ENCODE measurements around the gene USH1G.

Gene USH1G

GRCh38 chr17:74953134-74953687 is 30.2 kb upstream of the USH1G start:
- no peak for FAIRE-seq

GRCh38 chr17:74952431-74953133 is 29.5 kb upstream of the USH1G start:
- FAIRE-seq = no peak

DNA sequence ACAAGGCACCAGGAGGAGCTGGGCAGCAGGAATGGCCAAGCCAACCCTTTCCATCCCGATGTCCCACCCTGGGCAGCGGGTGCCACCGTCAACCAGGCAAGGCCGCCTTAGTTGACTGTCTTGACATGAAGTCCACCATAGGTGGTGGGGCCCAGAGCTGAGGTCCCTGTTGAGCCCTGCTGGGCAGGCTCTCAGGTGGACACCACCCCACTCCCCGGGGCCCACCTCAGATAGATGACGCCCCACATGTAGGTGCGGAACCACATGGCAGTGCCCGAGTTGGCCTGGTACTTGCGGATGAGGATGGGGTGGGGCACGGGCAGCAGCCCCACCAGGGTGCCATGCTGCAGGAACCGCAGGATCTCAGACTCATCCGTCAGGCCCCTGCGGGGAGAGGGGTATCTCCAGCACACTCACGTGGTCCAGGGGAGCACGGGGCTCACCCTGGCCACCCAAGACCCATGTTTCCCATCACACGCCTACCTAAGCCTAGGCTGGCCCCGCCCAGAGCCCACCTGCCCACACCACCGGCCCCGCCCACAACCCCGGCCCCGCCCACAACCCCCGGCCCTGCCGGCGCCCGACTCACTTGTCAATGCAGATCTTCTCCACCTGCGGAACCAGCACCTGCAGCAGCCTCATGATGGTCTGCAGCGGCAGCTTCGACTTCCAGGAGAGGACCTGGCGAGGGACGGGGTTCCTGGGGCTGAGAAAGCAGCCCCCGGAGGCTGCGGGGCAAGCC is 28.8 kb upstream of the USH1G start:
- FAIRE-seq = no peak

- FAIRE-seq = no peak
Observed at GRCh38 chr17:74951065-74951464, 28.0 kb upstream of the USH1G start.

- no peak for FAIRE-seq
Observed at GRCh38 chr17:74950207-74950606, 27.2 kb upstream of the USH1G start.

DNA sequence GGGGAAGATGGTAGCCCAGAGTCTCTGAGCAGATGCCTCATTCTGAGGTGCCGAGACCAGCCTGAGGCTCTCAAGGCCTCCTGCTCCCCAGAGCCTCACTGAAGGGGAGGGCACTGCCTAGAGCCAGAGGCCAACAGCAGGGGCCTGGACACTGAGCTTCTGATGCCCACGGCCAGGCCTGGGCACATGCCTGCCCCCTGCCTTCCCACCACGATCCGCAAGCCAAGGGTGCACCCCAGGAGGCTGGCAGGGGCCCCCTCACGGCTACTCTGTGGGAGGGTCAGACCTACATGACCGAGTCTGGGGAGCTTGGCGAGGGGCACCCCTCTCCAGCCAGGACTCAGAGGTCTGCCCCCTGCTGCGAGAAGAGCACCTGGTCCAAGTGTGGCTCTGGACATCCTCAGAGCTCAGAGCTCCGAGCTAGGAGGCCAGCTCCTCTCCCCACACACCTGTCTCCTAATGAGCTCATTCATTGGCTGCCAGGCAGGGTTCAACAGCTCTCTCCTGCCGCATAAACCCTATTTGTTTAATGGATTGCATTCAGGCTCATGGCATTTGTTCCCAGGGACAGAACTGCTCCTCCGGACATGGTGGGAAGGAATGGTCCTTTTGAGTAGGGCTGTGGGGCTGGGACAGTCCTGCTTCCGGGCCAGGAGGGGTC is 26.5 kb upstream of the USH1G start:
- FAIRE-seq = no peak

GRCh38 chr17:74947041-74947754 is 24.1 kb upstream of the USH1G start:
- FAIRE-seq = no peak

GRCh38 chr17:74946641-74947040 is 23.6 kb upstream of the USH1G start:
- no peak for FAIRE-seq

GRCh38 chr17:74945543-74945942 is 22.5 kb upstream of the USH1G start:
- FAIRE-seq = no peak

DNA sequence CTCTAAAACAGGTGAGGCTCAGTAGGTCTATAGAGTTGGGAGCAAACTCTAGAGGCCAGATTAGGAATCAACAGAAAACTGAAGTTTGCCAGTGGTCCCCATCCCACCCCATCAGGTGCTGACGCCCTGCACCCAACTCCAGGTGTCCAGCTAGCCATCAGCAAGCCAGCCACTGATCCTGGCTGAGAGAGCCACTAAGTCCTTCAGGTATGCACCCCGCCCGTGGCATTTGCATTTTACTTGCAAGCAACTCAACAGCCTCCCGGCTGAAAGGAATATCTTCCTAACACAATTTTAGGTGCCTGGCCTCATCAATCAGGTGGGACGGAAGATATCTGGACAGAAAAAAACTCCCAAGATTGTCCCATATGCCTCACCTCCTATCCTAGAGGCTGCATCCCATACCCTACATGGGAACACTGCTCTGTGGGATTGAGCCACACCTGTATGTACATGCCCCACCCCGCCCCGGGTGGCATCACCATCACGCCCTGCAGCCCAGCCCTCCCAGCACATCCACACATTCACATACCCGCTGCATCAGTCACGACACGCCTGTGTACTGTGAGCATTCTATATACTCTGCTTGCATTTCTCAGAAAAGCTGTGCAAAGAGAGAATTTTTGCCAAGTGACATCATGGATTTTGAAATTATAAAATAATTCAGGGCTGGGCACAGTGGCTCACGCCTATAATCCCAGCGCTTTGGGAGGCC is 20.9 kb upstream of the USH1G start:
- FAIRE-seq = no peak

GRCh38 chr17:74941128-74941725 is 18.2 kb upstream of the USH1G start:
- FAIRE-seq = no peak

DNA sequence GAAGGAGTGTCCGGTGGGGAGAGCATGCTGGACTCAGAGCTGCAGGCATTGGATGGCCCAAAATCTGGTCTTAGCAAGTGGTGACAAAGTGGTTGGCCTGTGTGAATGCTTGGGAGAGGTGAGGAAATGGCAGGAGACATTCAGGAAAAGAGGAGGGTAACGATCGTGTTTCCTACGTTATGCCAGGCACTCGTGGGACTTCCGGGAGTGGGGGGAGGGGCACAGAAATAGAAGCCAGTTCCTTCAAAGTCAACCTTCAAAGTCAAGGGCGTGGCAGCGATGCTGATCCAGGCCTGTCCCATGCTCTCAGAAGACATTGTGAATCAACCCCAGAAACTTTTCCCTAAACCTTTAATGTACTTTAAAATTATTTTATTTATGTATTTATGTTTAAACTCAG is 16.5 kb upstream of the USH1G start:
- FAIRE-seq = no peak

- no peak for FAIRE-seq
Observed at GRCh38 chr17:74938194-74938950, 15.3 kb upstream of the USH1G start.

DNA sequence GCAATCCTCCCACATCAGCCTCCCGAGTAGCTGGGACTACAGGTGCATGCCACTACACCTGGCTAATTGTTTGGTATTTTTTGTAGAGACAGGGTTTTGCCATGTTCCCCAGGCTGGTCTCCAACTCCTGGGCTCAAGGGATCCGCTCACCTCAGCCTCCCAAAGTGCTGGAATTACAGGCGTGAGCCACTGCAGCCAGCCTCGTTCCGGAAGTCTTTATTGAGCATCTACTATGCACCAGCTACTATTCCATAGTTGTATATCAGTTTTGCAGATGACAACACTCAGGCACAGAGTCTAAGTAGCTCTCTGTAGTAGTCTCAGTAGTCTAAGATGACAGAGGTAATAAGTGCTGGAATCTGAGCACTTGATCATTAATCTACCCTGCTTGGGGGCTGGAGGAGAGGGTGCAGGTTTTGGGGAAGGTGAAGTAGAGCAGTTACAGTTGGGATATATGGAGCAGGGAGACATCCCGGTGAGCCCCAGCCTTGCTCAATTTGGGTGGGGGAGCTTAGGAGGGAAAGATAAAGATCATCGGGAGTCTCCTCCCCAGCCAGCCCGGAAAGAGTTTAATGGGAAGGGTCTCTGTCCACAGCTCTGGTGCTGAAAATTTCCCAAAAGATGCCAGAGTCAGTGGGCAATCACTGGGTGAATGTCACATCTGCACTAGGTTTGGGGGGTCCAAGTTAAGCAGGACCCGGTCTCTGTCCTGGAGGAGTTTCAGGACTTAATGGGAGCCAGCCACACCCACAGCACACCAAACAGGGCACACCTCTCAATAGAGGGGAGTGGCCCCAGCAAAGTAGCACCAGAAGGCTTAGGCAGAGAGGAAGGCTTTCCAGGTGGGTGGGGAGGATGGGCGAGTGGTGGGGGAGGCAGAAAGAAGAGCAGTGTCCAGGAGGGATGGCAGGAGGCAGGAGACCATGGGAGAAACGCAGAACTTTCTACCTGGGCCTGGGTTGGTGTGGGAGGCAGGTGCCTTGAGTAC is 14.3 kb upstream of the USH1G start:
- no peak for FAIRE-seq

DNA sequence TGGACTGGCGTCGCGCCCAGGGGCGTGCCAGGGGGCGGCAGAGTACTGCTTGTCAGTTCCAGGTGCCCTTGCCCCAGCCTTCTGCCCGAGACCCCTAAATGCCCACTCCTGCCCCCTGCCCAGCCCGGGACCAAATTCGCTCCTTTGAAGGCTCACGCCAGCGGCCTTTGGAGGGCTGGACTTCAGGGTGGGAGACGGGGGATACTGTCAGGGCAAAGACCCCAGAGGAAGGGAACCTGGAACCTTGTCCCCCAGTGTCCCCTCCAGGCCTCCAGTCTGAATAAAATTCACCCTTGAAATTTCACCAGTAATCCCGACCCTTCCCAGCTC is 13.4 kb upstream of the USH1G start:
- no peak for FAIRE-seq

- FAIRE-seq = no peak
Observed at GRCh38 chr17:74935585-74936469, 12.8 kb upstream of the USH1G start, which contains the start of gene OTOP3. Gene OTOP3, plus strand, starts transcription at chr17:74935898. Its CDS starts 24 bp downstream, at chr17:74935922.

GRCh38 chr17:74935048-74935447 is 12.0 kb upstream of the USH1G start:
- no peak for FAIRE-seq

DNA sequence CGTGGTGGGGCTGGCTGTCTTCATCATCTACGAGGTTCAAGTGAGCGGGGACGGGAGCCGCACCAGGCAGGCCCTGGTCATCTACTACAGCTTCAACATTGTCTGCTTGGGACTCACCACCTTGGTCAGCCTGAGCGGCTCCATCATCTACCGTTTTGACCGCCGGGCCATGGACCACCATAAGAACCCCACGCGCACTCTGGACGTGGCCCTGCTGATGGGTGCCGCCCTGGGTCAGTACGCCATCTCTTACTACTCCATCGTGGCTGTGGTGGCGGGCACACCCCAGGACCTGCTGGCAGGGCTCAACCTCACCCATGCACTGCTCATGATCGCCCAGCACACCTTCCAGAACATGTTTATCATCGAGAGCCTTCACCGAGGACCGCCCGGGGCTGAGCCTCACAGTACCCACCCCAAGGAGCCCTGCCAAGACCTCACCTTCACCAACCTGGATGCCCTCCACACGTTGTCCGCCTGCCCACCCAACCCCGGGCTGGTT is 7.5 kb upstream of the USH1G start:
- no peak for FAIRE-seq

- no peak for FAIRE-seq
Observed at GRCh38 chr17:74928786-74929185, 5.7 kb upstream of the USH1G start.
